Activated naive CD4-positive, alpha-beta T cell treated with anti-CD3 and anti-CD28 coated beads, Interleukin-2, amount 50 U/mL, for 72 hours (primary cell): Measurements from ENCODE around the gene YY1. TPM values are rescaled to one million over a fixed set of nuclear protein-coding genes. Genes with fewer than 3 reads are reported as not detected.
"Not testable (repeated sequence)": the region's sequence is repeated elsewhere in the genome, so short reads cannot be mapped to it uniquely, and the experiment has no call there.

ENCODE experiments used
- ATAC-seq, 2 donors: fragments of 150-1000 bp; cut with Tn5 transposase; 2 replicates each; pipeline ENCODE4 v1.10.0; 2021; ENCODE audit warnings: mild to moderate bottlenecking in 2 of 2, moderate library complexity in 2 of 2
- DNase-seq, 2 donors: peaks; one replicate each; pipeline ENCODE4 v3.0.0; 2021 to 2022; ENCODE audit warnings: low spot score in 2 of 2
- H3K27ac Mint-ChIP-seq, 2 donors: one replicate each; pipeline ENCODE4 v1.8.0; 2022; ENCODE audit warnings: mild to moderate bottlenecking in 2 of 2, mixed read lengths in 2 of 2
- H3K36me3 Mint-ChIP-seq, 2 donors: one replicate each; pipeline ENCODE4 v1.8.0; 2022; ENCODE audit warnings: mixed read lengths in 2 of 2
- H3K9me3 Mint-ChIP-seq, 2 donors: one replicate each; pipeline ENCODE4 v1.8.0; 2022; ENCODE audit warnings: mixed read lengths in 2 of 2
- total RNA-seq, 2 donors: library from RNA; stranded (reverse); gene quantifications; one replicate each; pipeline ENCODE4 v1.2.3, GENCODE V29; 2022

YY1 gene
- total RNA-seq, 2 donors from 2014 or later = 87.8 to 120 TPM

- ATAC-seq (no peak), DNase-seq (peak in 1 of 2 donors; percentile 41)
- no peak overlapping the region for H3K27ac Mint-ChIP-seq
- H3K9me3 Mint-ChIP-seq = no peaks in the 10 kb centered on the region
- no peaks in the 10 kb centered on the region for H3K36me3 Mint-ChIP-seq
Measured at GRCh38 chr14:100295376-100296105, 56.6 kb downstream of the YY1 start.

GRCh38 chr14:100296106-100296651 lies 57.2 kb downstream of the YY1 start:
- peak overlapping the region in 1 of 2 donors; percentile 30 for H3K27ac Mint-ChIP-seq
- no peak for ATAC-seq
- no peaks in the 10 kb centered on the region for H3K9me3 Mint-ChIP-seq
- no peak for DNase-seq
- H3K36me3 Mint-ChIP-seq = no peaks in the 10 kb centered on the region

GRCh38 chr14:100296729-100297128 lies 57.8 kb downstream of the YY1 start:
- peak overlapping the region in 1 of 2 donors; percentile 30 for H3K27ac Mint-ChIP-seq
- not testable (repeated sequence) for H3K36me3 Mint-ChIP-seq

GRCh38 chr14:100297320-100298300 lies 58.7 kb downstream of the YY1 start:
- Mint-ChIP-seq H3K27ac (peak overlapping the region in 1 of 2 donors; percentile 30), H3K9me3 (no peaks in the 10 kb centered on the region), H3K36me3 (no peaks in the 10 kb centered on the region)
- ATAC-seq = peak in 1 of 2 donors; percentile 19
- DNase-seq = no peak

More at GRCh38 chr14:100296729-100297128, 57.8 kb downstream of the YY1 start:
- not testable (repeated sequence) for DNase-seq, ATAC-seq, H3K9me3 Mint-ChIP-seq

- ATAC-seq (no peak), DNase-seq (no peak)
- Mint-ChIP-seq H3K36me3 (no peaks in the 10 kb centered on the region), H3K9me3 (no peaks in the 10 kb centered on the region), H3K27ac (no peak overlapping the region)
Measured at GRCh38 chr14:100298551-100299237, 59.8 kb downstream of the YY1 start.

- ATAC-seq = no peak
- DNase-seq = no peak
- no peak overlapping the region for H3K27ac Mint-ChIP-seq
- H3K9me3 Mint-ChIP-seq = no peaks in the 10 kb centered on the region
- no peaks in the 10 kb centered on the region for H3K36me3 Mint-ChIP-seq
Measured at GRCh38 chr14:100299238-100299560, 60.3 kb downstream of the YY1 start.

- no peak for ATAC-seq
- H3K9me3 Mint-ChIP-seq = no peaks in the 10 kb centered on the region
Measured at GRCh38 chr14:100302616-100303015, 63.7 kb downstream of the YY1 start.

GRCh38 chr14:100303179-100303578 lies 64.2 kb downstream of the YY1 start:
- Mint-ChIP-seq H3K9me3 (no peaks in the 10 kb centered on the region), H3K27ac (no peak overlapping the region), H3K36me3 (no peaks in the 10 kb centered on the region)
- ATAC-seq (no peak), DNase-seq (no peak)

More at GRCh38 chr14:100302616-100303015, 63.7 kb downstream of the YY1 start:
- no peak for DNase-seq
- Mint-ChIP-seq H3K27ac (no peak overlapping the region), H3K36me3 (no peaks in the 10 kb centered on the region)

GRCh38 chr14:100303925-100304324 lies 65.0 kb downstream of the YY1 start:
- ATAC-seq (no peak), DNase-seq (no peak)
- no peaks in the 10 kb centered on the region for H3K36me3 Mint-ChIP-seq
- H3K9me3 Mint-ChIP-seq = no peaks in the 10 kb centered on the region
- no peak overlapping the region for H3K27ac Mint-ChIP-seq

- ATAC-seq (no peak), DNase-seq (no peak)
- Mint-ChIP-seq H3K36me3 (no peaks in the 10 kb centered on the region), H3K9me3 (no peaks in the 10 kb centered on the region), H3K27ac (no peak overlapping the region)
Measured at GRCh38 chr14:100304825-100305323, 65.9 kb downstream of the YY1 start.

GRCh38 chr14:100305324-100306100 lies 66.6 kb downstream of the YY1 start:
- DNase-seq = peak in 1 of 2 donors; percentile 26
- peak; percentile 10 to 14 for ATAC-seq
- Mint-ChIP-seq H3K9me3 (no peaks in the 10 kb centered on the region), H3K27ac (no peak overlapping the region), H3K36me3 (no peaks in the 10 kb centered on the region)

GRCh38 chr14:100306101-100306997 lies 67.4 kb downstream of the YY1 start, which contains the start of gene SLC25A29:
Gene SLC25A29 (minus strand): TSS chr14:100306444. CDS start chr14:100306232, 212 bp downstream.
- DNase-seq = peak; percentile 71 to 82
- Mint-ChIP-seq H3K9me3 (no peaks in the 10 kb centered on the region), H3K27ac (no peak within 1 kb of the TSS), H3K36me3 (no peaks in the 10 kb centered on the region)
- ATAC-seq = peak; percentile 89 to 92

- DNase-seq = no peak
- H3K9me3 Mint-ChIP-seq = no peaks in the 10 kb centered on the region
- no peak for ATAC-seq
- H3K27ac Mint-ChIP-seq = no peak overlapping the region
- H3K36me3 Mint-ChIP-seq = no peaks in the 10 kb centered on the region
Measured at GRCh38 chr14:100306998-100307765, 68.2 kb downstream of the YY1 start.

GRCh38 chr14:100307766-100308426 lies 69.0 kb downstream of the YY1 start:
- DNase-seq = no peak

More at GRCh38 chr14:100307766-100308426, 69.0 kb downstream of the YY1 start:
- no peaks in the 10 kb centered on the region for H3K9me3 Mint-ChIP-seq
- H3K36me3 Mint-ChIP-seq = no peaks in the 10 kb centered on the region
- ATAC-seq = no peak
- H3K27ac Mint-ChIP-seq = no peak overlapping the region
